GM19043 (cell line): ENCODE results near the gene EVC2.

ENCODE experiments used
- ATAC-seq: cut with Tn5 transposase; IDR thresholded peaks from one replicate; pipeline ENCODE4 v1.9.1; 2021; ENCODE audit warnings: low read depth; ENCODE audit not compliant: unreplicated experiment

Gene EVC2

GRCh38 chr4:5527211-5527610 lies 181.1 kb downstream of the EVC2 start:
- no peak for ATAC-seq

GRCh38 chr4:5526080-5526846 lies 182.1 kb downstream of the EVC2 start:
- ATAC-seq, result no peak

- no peak for ATAC-seq
Measured at GRCh38 chr4:5524446-5525299, 183.7 kb downstream of the EVC2 start.

- ATAC-seq, result no peak
Measured at GRCh38 chr4:5517372-5517771, 191.0 kb downstream of the EVC2 start.

- ATAC-seq, result no peak
Measured at GRCh38 chr4:5515646-5516045, 192.7 kb downstream of the EVC2 start.
